CD4-positive, alpha-beta T cell treated with Interleukin-15 for 4 hours (primary cell): ENCODE measurements around the gene COA6.

Experiments
- DNase-seq: peaks from one replicate; pipeline ENCODE4 v3.0.0-alpha.2; 2020; ENCODE audit warnings: low spot score

COA6 gene

DNA sequence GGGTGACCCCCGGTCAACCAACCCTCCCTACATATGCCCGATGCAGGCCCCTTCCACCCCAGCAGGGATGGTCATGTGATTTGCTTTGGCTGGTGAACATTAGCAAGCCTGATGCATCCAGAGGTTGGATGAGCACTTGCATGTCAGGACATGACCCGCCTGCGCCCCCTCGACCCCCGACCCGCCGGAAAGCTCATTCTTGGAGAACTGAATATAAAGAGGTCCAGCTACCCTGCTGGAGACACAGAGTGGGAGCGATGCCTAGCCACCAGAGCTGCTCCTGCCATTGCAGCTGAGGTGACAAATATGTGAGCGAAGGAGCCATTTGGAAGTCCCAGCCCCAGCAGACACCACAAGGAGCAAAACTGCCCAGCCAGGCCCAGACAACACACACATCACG lies 39.6 kb downstream of the COA6 start:
- no peak for DNase-seq

DNA sequence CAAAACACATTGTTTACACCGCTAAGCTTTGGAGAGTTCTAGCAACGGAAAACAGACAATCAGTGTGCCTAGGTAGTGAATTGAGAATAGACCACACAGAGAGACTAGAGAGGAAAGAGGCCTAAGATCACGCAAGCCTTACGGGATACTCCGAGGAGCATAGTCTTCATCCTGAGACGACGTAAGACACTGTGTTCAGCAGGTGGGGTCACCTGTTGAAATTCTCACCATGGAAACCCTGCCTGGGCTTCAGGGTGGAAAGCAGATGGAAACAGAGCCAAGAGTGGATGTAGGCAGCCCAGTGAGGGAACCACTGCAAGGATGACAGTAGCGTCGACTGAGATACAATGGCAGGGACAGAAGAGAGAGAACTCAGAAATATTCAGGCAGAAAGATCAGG lies 40.2 kb downstream of the COA6 start:
- no peak for DNase-seq

DNA sequence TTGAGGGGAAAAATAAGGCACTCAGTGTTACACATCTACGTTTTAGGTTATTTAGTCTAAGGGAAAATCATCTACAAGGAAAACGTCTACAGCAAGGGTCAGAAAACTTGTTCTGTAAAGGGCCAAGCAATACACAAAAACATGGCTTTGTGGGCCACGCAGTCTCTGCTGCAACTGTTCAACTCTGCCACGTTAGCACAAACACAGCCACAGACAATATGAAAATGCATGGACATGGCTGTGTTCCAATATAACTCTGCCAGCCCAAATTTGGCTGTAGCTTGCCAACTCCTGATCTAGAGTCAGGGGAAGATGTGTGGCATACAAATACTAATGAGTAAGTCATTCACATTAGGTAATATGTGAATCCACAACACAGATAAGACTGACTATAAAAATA lies 40.7 kb downstream of the COA6 start:
- DNase-seq = no peak

GRCh38 chr1:234427950-234428646 lies 54.8 kb downstream of the COA6 start:
- DNase-seq = no peak

DNA sequence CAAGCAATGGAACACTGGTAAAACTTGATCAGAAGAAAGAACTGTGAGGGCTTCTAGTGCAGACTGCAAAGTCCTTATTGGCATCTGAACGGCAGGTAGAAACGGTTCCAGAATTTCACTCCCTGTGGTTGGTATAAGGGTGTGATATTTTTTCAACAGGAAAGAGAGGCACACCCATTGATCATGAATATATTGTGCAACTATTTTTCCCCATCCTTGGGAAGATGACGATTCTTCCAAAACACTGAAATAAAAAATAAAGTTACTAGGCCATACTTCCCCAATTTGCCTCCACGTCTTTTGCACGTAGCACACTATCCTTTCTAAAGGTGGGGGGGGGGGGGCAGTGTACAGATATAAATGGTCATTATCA lies 56.2 kb downstream of the COA6 start:
- DNase-seq = no peak

DNA sequence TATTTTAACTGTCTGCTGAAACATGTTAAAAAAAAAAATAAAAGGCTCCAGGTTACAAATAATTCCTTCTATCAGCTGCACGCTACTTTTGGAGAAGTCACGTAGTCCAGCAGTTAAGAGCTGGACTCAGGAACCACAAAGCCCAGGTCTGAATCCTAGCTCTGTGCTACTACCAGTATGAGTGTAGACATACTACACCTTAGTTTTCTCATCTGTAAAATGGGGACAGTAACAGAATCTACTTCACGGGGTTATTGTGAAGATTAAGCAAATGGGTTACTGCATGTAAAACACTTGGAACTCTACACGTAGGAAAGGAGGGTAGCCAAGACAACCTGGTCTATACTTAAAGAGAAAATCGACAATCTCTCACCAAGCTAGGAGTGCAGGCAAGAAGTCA lies 57.4 kb downstream of the COA6 start:
- no peak for DNase-seq

DNA sequence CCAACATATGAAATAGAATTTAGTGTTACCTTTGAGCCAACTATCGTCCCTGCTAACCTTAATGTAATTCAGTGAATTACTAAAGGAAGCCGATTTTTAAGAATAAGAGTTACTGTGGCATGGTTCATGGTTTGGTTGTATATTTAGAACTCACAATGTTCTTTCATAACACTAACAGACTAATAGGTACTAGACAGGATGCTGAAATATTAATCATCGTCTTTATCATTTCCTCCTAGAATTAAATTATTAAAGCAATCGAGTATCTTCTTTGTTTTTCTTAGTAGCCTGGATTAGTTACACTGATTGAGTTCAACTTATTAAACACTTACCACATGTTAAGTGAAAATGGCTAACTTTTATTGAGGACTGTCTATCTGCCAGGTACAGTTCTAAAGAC lies 58.0 kb downstream of the COA6 start:
- no peak for DNase-seq

GRCh38 chr1:234433563-234434285 lies 60.5 kb downstream of the COA6 start:
- DNase-seq = no peak
